VCaP (cell line): ENCODE measurements around the gene GALNT4.

Source experiments
- H3K27ac ChIP-seq: fragments of 450-650 bp; 2 replicates; pipeline ENCODE4 v1.5.1; 2017
- CTCF ChIP-seq: fragments of 450-650 bp; conservative IDR thresholded peaks from 2 replicates; pipeline ENCODE4 v1.5.1; 2017; ENCODE audit warnings: mild to moderate bottlenecking, moderate library complexity

The GALNT4 gene

GRCh38 chr12:89477633-89478279, 46.8 kb downstream of the GALNT4 start:
- H3K27ac ChIP-seq, result no peak overlapping the region
- no peak for TF ChIP-seq CTCF

- H3K27ac ChIP-seq, result no peak overlapping the region
- no peak for TF ChIP-seq CTCF
These were observed 47.5 kb downstream of the GALNT4 start for GRCh38 chr12:89476904-89477595.

DNA sequence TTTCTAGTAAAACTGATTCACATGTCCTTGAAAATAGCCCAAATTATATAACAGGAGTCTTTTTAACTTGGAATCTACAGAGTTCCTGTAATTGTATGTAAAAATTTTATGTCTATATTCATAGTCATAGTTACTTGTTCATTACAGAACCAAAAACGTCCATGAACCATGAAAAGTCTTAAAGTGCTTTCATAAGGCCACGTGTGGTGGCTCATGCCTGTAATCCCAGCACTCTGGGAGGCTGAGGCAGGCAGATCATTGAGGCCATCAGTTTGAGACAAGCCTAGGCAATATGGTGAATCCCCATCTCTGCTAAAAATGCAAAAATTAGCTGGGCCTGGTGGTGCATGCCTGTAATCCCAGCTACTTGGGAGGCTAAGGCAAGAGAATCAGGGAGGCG, 48.4 kb downstream of the GALNT4 start:
- H3K27ac ChIP-seq, result no peak overlapping the region
- TF ChIP-seq CTCF, result no peak

DNA sequence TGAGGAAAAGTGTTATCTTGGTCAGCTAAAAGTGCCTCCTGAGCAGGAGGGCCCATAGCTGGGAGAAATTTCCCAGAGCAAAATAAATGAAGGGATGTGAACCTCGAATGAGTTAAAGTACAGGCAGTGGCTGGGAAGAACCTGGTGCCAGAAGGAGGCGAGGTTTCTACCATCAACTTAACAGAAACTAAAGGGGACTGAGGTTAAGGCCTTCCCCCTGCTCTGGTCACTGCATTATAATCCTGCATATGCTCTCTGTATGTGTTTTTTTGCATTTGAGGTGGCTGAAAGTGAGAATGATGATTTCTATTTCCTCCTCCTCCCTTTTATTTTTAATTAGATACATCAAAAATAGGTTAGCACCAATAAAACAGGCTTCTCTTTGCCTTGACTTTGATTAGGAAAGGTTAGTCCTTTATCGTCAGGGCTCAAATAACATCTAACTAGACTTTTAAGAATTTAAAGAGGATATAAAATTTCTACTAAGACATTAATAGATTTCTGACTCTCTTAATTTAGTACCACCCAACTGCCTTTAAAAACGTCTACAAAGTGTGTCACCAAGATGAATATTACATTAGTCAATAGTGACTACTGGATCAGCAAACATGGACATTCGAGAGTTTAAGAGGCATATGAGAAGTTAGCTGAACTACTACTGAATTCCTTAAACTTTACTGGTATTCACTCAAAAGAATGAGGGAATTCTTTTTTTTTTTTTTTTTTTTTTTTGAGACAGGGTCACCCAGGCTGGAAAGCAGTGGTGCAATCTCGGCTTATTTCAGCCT, 49.2 kb downstream of the GALNT4 start:
- H3K27ac ChIP-seq, result no peak overlapping the region
- TF ChIP-seq CTCF, result no peak

- TF ChIP-seq CTCF, result no peak
- H3K27ac ChIP-seq, result no peak overlapping the region
These were observed 50.0 kb downstream of the GALNT4 start for GRCh38 chr12:89474615-89475014.
